Caki2 (cell line): ENCODE measurements around the gene AP1G2. TPM values are rescaled to one million over a fixed set of nuclear protein-coding genes. Genes with fewer than 3 reads are reported as not detected.

Experiments
- DNase-seq: peaks from one replicate; pipeline ENCODE4 v3.0.0-alpha.2; 2015; ENCODE audit warnings: low read depth
- in situ Hi-C: cut with HindIII; loops from 2 replicates; pipeline ENCODE4 v1.10.0; 2016; ENCODE audit warnings: low sequenced_read_pairs, low pct_unique_long_range_greater_than_20kb, mixed read lengths
- total RNA-seq: library from RNA; depleted of rRNA; stranded (reverse); fragments of >200 nt; shearing (Covaris generic); gene quantifications from 2 replicates; pipeline ENCODE4 v1.2.3, GENCODE V29; 2014; ENCODE audit warnings: low replicate concordance

AP1G2 gene
- total RNA-seq, 1 experiment from 2014 or later, result 38.9 TPM

GRCh38 chr14:23535943-23536342 is 31.6 kb downstream of the AP1G2 start:
- in situ Hi-C loops, result no loop called here
- DNase-seq, result no peak

- DNase-seq, result no peak
- in situ Hi-C loops, result no loop called here
These were observed 33.7 kb downstream of the AP1G2 start for GRCh38 chr14:23533652-23534435.

DNA sequence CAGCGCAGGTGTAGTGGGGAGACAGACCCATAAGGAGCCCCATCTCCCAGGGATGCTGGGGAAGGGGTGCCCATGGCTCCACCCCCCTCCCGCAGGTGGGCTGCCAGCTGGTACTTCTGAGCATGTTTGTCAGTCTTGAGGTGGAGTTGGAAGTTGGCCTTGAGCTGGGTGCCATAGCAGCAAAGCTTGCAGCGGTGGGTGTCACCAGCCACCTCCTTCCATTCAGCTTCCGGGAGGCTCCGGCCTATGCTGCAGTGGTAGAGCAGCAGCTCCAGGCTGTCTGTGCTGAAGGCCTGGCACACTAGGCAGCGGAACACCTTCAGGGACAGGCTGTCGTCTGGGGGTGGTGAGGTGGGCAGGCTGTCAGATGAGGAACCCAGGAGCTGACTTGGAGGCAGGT is 34.9 kb downstream of the AP1G2 start:
- in situ Hi-C loops, result no loop called here
- DNase-seq, result no peak

- no peak for DNase-seq
These were observed 36.2 kb downstream of the AP1G2 start for GRCh38 chr14:23531391-23531790.

GRCh38 chr14:23530375-23531055 is 37.1 kb downstream of the AP1G2 start:
- in situ Hi-C loops, result no loop called here

More at GRCh38 chr14:23531391-23531790, 36.2 kb downstream of the AP1G2 start:
- in situ Hi-C loops, result no loop called here

GRCh38 chr14:23529016-23529415 is 38.6 kb downstream of the AP1G2 start:
- in situ Hi-C loops, result no loop called here
- no peak for DNase-seq

More at GRCh38 chr14:23530375-23531055, 37.1 kb downstream of the AP1G2 start:
- DNase-seq, result no peak

DNA sequence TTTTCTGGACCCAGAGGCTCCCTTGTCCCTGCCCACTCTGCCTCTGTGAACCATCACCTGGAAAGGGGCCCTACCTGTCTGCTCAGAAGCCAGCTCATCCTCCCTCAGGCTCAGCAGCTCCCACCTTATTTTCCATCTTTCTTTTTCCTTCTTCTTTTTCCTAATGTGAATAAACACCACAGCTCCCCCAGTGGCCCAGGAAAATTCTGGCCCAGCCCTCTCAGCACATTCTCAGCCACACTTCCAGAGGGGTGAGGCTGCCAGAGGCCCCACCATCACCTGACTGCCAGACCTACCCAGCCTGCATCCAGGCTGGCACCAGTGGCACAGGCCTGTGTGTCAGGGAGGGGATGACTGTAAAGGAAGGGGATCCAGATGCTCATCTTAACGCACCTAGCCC is 39.0 kb downstream of the AP1G2 start:
- in situ Hi-C loops, result no loop called here
- DNase-seq, result peak; percentile 7

GRCh38 chr14:23525611-23526010 is 42.0 kb downstream of the AP1G2 start:
- in situ Hi-C loops, result no loop called here
- DNase-seq, result no peak

- DNase-seq, result no peak
- in situ Hi-C loops, result no loop called here
These were observed 42.6 kb downstream of the AP1G2 start for GRCh38 chr14:23524954-23525353.

GRCh38 chr14:23523229-23524016 is 44.2 kb downstream of the AP1G2 start:
- DNase-seq, result no peak
- in situ Hi-C loops, result no loop called here

- no peak for DNase-seq
- in situ Hi-C loops, result no loop called here
These were observed 44.9 kb downstream of the AP1G2 start for GRCh38 chr14:23522643-23523198.

GRCh38 chr14:23521785-23522640 is 45.6 kb downstream of the AP1G2 start:
- DNase-seq, result no peak
- in situ Hi-C loops, result no loop called here

DNA sequence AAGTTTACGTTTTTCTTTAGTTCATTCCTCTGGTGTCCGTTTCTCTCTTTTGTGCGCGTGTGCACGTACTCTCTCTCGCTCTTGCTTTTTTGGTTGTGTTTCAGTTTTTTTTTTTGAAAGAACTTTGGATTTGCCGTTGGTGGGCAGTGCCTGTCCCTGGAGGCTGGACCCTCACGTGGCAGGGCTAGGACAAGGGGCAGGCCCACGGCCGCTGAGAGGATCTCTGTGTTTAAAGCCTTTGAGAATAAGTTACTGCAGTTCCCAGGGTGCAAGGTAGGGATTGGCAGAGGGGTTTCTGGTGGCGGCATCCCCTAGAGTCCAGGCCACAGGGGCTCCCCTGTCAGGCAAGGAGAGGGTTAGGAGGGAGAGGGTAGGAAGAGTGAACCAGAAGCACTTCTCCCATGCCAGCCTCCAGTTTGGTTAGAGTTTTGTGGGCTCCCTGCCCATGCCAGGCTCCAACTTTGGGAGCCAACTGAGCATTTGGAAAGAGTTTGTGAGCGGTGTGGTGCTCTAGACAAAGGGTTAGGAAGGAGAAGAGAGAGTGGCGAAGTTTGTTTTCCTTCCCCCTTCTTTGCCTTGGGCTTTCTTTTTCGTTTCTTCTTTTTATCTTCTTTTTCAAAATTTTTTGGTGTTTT is 46.6 kb downstream of the AP1G2 start:
- DNase-seq, result no peak
- in situ Hi-C loops, result no loop called here

- in situ Hi-C loops, result no loop called here
These were observed 48.9 kb downstream of the AP1G2 start for GRCh38 chr14:23518709-23519108.

GRCh38 chr14:23517650-23518326 is 49.8 kb downstream of the AP1G2 start:
- DNase-seq, result no peak
- in situ Hi-C loops, result no loop called here

More at GRCh38 chr14:23518709-23519108, 48.9 kb downstream of the AP1G2 start:
- no peak for DNase-seq

DNA sequence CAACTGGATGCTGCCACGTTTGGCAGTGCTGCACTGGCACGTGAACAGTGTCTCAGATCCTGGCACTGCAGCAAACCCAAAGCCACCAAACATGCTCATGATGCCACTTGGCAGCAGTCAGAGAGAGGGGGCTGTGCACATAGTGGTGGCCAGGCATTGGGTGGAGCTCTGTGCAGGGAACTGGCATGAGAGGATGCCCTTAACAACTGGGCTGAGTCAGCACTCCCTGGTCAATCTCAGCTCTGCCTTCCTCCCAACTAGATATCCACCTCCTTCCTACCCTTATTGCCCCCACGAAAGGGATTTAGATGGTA is 53.0 kb downstream of the AP1G2 start:
- in situ Hi-C loops, result no loop called here
- no peak for DNase-seq
